ENCODE results near the gene SLC11A2. TPM values are rescaled to one million over a fixed set of nuclear protein-coding genes. Genes with fewer than 3 reads are reported as not detected.

The SLC11A2 gene
- total and polyA plus RNA-seq, 2 of the 13 experiments (the other 11 are each of a cell fraction or from before 2014, with no cell fraction given) = 71.7 to 77.0 TPM

GRCh38 chr12:51023625-51024382 is 2.4 kb downstream of the SLC11A2 start (continued):
- TF ChIP-seq, protein P1, sequence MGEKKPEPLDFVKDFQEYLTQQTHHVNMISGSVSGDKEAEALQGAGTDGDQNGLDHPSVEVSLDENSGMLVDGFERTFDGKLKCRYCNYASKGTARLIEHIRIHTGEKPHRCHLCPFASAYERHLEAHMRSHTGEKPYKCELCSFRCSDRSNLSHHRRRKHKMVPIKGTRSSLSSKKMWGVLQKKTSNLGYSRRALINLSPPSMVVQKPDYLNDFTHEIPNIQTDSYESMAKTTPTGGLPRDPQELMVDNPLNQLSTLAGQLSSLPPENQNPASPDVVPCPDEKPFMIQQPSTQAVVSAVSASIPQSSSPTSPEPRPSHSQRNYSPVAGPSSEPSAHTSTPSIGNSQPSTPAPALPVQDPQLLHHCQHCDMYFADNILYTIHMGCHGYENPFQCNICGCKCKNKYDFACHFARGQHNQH (CRISPR knock-in tag; IDR thresholded peaks at IDR 0.05) = no peak
- TF ChIP-seq DMAP1 (CRISPR knock-in tag; IDR thresholded peaks at IDR 0.05) = 0 out of 2 replicates have a peak, but pooled peaks have one; percentile 29
- 0 out of 2 replicates have a peak, but pooled peaks have one; percentile 19 for TF ChIP-seq TFDP2 (CRISPR knock-in tag; IDR thresholded peaks at IDR 0.05)
- no peak for TF ChIP-seq HNF1B (CRISPR knock-in tag; IDR thresholded peaks at IDR 0.05)
- no peak for TF ChIP-seq NKX3-1 (CRISPR knock-in tag; IDR thresholded peaks at IDR 0.05)

GRCh38 chr12:51021694-51022093 is 4.5 kb downstream of the SLC11A2 start:
- H3K4me2 ChIP-seq (ENCODE audit: low read depth, low read length) = 0 out of 2 replicates have a peak overlapping the region, but pooled peaks have one; percentile 2
- no peak overlapping the region for H3K4me3 ChIP-seq (replicated peaks in 1 of 3; ENCODE audit: insufficient read depth in 1 of 3, low read depth in 2 of 3, low read length in 3 of 3)
- H3K36me3 ChIP-seq (replicated peaks in 1 of 2; ENCODE audit: control insufficient read depth in 1 of 2, insufficient read depth in 2 of 2, low read length in 2 of 2) = 0 out of 5 replicates have a peak, but pooled peaks cover 0 to 7% of the 10 kb centered on the region in 2 experiments
- FAIRE-seq (no peak), DNase-seq (ENCODE audit: low spot score) (no peak), ATAC-seq (no peak)
- H3K9me3 ChIP-seq (ENCODE audit: low read length) = no peaks in the 10 kb centered on the region
- 95% methylated on average over 1 of the region's 1 CpG for WGBS (ENCODE audit: low lambda C conversion rate)
- no peaks in the 10 kb centered on the region for H4K20me1 ChIP-seq (ENCODE audit: insufficient read depth, low read length)
- intact Hi-C loops (cut with micrococcal nuclease; ENCODE audit: unreplicated experiment) = loop anchor here (10.0 kb wide), 1 partner anchor 1897 kb away; no protein-coding TSS in a partner anchor
- no TSS peak for BruUV-seq (replicated peaks)
- no peaks in the 10 kb centered on the region; a peak in 1 of 5 replicates for H3K27me3 ChIP-seq (ENCODE audit: control insufficient read depth in 1 of 2, insufficient read depth in 2 of 2, low read length in 2 of 2)
- no peak overlapping the region for H3K27ac ChIP-seq (ENCODE audit: extremely low read length, insufficient read depth, low read length)
- peaks cover 81% of the 10 kb centered on the region for H3K79me2 ChIP-seq (ENCODE audit: insufficient read depth, low read length)
- no peak overlapping the region for H2AFZ ChIP-seq (ENCODE audit: low read length)
- CTCF ChIA-PET (ENCODE audit: low intra/inter-chr PET ratio, low total read pairs) = no interaction called here
- no peak overlapping the region for H3K9ac ChIP-seq (ENCODE audit: insufficient read depth, low read depth, low read length)
- POLR2A ChIA-PET = no interaction called here
- in situ Hi-C loops (cut with HindIII; ENCODE audit: extremely low pct_ligation_motif_present, low pct_unique_long_range_greater_than_20kb) = loop anchor here (10.0 kb wide), 1 partner anchor 197 kb away; no protein-coding TSS in a partner anchor
- H3K4me1 ChIP-seq (ENCODE audit: insufficient read depth, low read length) = peaks cover 75% of the 10 kb centered on the region
- no peak for TF ChIP-seq ISL2 (CRISPR knock-in tag; IDR thresholded peaks at IDR 0.05)
- TF ChIP-seq SATB2 (CRISPR knock-in tag; IDR thresholded peaks at IDR 0.05) = no peak
- no peak for TF ChIP-seq RXRB (CRISPR knock-in tag; IDR thresholded peaks at IDR 0.05; ENCODE audit: borderline replicate concordance)
- no peak for TF ChIP-seq MATR3 (CRISPR knock-in tag; IDR thresholded peaks at IDR 0.05)
- TF ChIP-seq, protein P2, sequence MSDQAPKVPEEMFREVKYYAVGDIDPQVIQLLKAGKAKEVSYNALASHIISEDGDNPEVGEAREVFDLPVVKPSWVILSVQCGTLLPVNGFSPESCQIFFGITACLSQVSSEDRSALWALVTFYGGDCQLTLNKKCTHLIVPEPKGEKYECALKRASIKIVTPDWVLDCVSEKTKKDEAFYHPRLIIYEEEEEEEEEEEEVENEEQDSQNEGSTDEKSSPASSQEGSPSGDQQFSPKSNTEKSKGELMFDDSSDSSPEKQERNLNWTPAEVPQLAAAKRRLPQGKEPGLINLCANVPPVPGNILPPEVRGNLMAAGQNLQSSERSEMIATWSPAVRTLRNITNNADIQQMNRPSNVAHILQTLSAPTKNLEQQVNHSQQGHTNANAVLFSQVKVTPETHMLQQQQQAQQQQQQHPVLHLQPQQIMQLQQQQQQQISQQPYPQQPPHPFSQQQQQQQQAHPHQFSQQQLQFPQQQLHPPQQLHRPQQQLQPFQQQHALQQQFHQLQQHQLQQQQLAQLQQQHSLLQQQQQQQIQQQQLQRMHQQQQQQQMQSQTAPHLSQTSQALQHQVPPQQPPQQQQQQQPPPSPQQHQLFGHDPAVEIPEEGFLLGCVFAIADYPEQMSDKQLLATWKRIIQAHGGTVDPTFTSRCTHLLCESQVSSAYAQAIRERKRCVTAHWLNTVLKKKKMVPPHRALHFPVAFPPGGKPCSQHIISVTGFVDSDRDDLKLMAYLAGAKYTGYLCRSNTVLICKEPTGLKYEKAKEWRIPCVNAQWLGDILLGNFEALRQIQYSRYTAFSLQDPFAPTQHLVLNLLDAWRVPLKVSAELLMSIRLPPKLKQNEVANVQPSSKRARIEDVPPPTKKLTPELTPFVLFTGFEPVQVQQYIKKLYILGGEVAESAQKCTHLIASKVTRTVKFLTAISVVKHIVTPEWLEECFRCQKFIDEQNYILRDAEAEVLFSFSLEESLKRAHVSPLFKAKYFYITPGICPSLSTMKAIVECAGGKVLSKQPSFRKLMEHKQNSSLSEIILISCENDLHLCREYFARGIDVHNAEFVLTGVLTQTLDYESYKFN (CRISPR knock-in tag; conservative IDR thresholded peaks at IDR 0.05) = no peak
- no peak for TF ChIP-seq ZFP37 (CRISPR knock-in tag; IDR thresholded peaks at IDR 0.05; ENCODE audit: borderline replicate concordance)
- no peak for TF ChIP-seq ZNF619 (CRISPR knock-in tag; IDR thresholded peaks at IDR 0.05)
- TF ChIP-seq THRA (CRISPR knock-in tag; IDR thresholded peaks at IDR 0.05; ENCODE audit: borderline replicate concordance) = no peak

Measured in HepG2 (cell line).